GM12878 (cell line): Measurements from ENCODE around the gene VIPR2. TPM values are rescaled to one million over a fixed set of nuclear protein-coding genes. Genes with fewer than 3 reads are reported as not detected.

Source experiments
- ATAC-seq: fragments of 200-7000 bp; cut with Tn5 transposase; 3 replicates; pipeline ENCODE4 v1.9.1; 2020; ENCODE audit warnings: mild to moderate bottlenecking, moderate library complexity
- BruUV-seq: library from RNA; stranded (reverse); fragments of 400-500 nt; replicated peaks from 2 replicates; lab custom pipeline; 2021; lab: Mats Ljungman, UMichigan
- CTCF ChIA-PET: fragments of 300-600 bp; sonication (Branson Sonifier 250); formaldehyde crosslinking; extraction: SDS; loops from one replicate; lab custom pipeline; 2021; ENCODE audit warnings: inconsistent platforms; lab: Yijun Ruan, JAX
- POLR2A ChIA-PET: fragments of 350-600 bp; formaldehyde crosslinking; extraction: SDS; loops from one replicate; lab custom pipeline; 2021; ENCODE audit warnings: inconsistent platforms; lab: Charles Lee
- RAD21 ChIA-PET: fragments of 300-600 bp; sonication (Branson Sonifier 250); formaldehyde crosslinking; loops from one replicate; lab custom pipeline; 2023; ENCODE audit warnings: antibody characterized with exemption; ENCODE audit not compliant: unreplicated experiment; lab: Charles Lee
- SMC1A ChIA-PET: fragments of 300-600 bp; sonication (Branson Sonifier 250); formaldehyde crosslinking; loops from one replicate; lab custom pipeline; 2023; ENCODE audit not compliant: unreplicated experiment, uncharacterized antibody; lab: Charles Lee
- DNase-seq: peaks from one replicate; pipeline ENCODE4 v3.0.0-alpha.2; 2011; ENCODE audit warnings: low read depth, low spot score
- FAIRE-seq: peaks from 3 replicates; lab custom pipeline; 2011; peaks lifted over from hg19 to GRCh38; lab: Jason Lieb, UNC
- H2AFZ ChIP-seq: 2 replicates; pipeline ENCODE4 v1.6.0; 2011; ENCODE audit warnings: low read depth, low read length, control low read depth; ENCODE audit not compliant: control insufficient read depth
- H3K27ac ChIP-seq: 2 replicates; pipeline ENCODE4 v1.5.1; 2011; ENCODE audit warnings: control low read depth; ENCODE audit not compliant: control insufficient read depth, insufficient read depth
- H3K27me3 ChIP-seq, 2 experiments: replicated peaks in 1 of 2; 2 replicates each; pipeline versions ENCODE4 v1.6.0 to v1.6.1; 2011; ENCODE audit warnings: low read length in 1 of 2; ENCODE audit not compliant: control insufficient read depth in 2 of 2, insufficient read depth in 2 of 2
- H3K36me3 ChIP-seq, 2 experiments: 2 replicates each; pipeline ENCODE4 v1.5.1; 2011; ENCODE audit warnings: low read length in 1 of 2; ENCODE audit not compliant: control insufficient read depth in 2 of 2, insufficient read depth in 2 of 2
- H3K4me1 ChIP-seq: 2 replicates; pipeline ENCODE4 v1.6.1; 2011; ENCODE audit warnings: mild to moderate bottlenecking, low read length, moderate library complexity, mixed read lengths; ENCODE audit not compliant: control insufficient read depth, insufficient read depth
- H3K4me2 ChIP-seq: 2 replicates; pipeline ENCODE4 v1.6.0; 2011; ENCODE audit warnings: control low read depth; ENCODE audit not compliant: control insufficient read depth, insufficient read depth
- H3K4me3 ChIP-seq: fragments of 200-600 bp; sonication (generic); 2 replicates; pipeline ENCODE4 v1.5.1; 2016
- H3K79me2 ChIP-seq: 2 replicates; pipeline ENCODE4 v1.6.0; 2011; ENCODE audit warnings: low read length; ENCODE audit not compliant: control insufficient read depth, insufficient read depth
- H3K9ac ChIP-seq: 2 replicates; pipeline ENCODE4 v1.8.0; 2011; ENCODE audit warnings: low read length, control low read depth, mixed read lengths; ENCODE audit not compliant: control insufficient read depth, insufficient read depth
- H3K9me3 ChIP-seq: replicated peaks from 3 replicates; pipeline ENCODE4 v1.5.1; 2011; ENCODE audit warnings: mild to moderate bottlenecking, low read length; ENCODE audit not compliant: control insufficient read depth, insufficient read depth
- H4K20me1 ChIP-seq: 2 replicates; pipeline ENCODE4 v1.6.0; 2011; ENCODE audit not compliant: control insufficient read depth, insufficient read depth
- MEF2A ChIP-seq: IDR thresholded peaks from 2 replicates; pipeline ENCODE4 v1.6.1; 2011; ENCODE audit warnings: low read depth, mild to moderate bottlenecking, low read length, moderate library complexity; ENCODE audit not compliant: insufficient read depth
- MEF2B ChIP-seq: fragments of 450-650 bp; IDR thresholded peaks from 2 replicates; pipeline ENCODE4 v1.6.1; 2018; ENCODE audit warnings: mild to moderate bottlenecking, moderate library complexity; ENCODE audit not compliant: partially characterized antibody, poor library complexity, severe bottlenecking
- PKNOX1 ChIP-seq: fragments of 450-650 bp; IDR thresholded peaks from 2 replicates; pipeline ENCODE4 v1.6.1; 2016; ENCODE audit warnings: mild to moderate bottlenecking
- RB1 ChIP-seq: fragments of 450-650 bp; formaldehyde crosslinking; IDR thresholded peaks from 2 replicates; pipeline ENCODE4 v1.6.1; 2017; ENCODE audit warnings: mild to moderate bottlenecking, borderline replicate concordance
- RBBP5 ChIP-seq: fragments of 200-600 bp; sonication (generic); conservative IDR thresholded peaks from 2 replicates; pipeline ENCODE4 v1.6.1; 2016
- RUNX3 ChIP-seq: IDR thresholded peaks from 2 replicates; pipeline ENCODE4 v1.6.1; 2012; ENCODE audit warnings: low read length, inconsistent platforms
- SIN3A ChIP-seq: IDR thresholded peaks from 2 replicates; pipeline ENCODE4 v1.6.1; 2012; ENCODE audit warnings: low read depth, low read length, improper control_type of control experiment
- SP1 ChIP-seq: IDR thresholded peaks from one replicate; pipeline ENCODE4 v1.6.1; 2011; ENCODE audit warnings: low read depth, low read length
- YBX1 ChIP-seq: fragments of 450-650 bp; IDR thresholded peaks from 2 replicates; pipeline ENCODE4 v1.6.1; 2016; ENCODE audit warnings: antibody characterized with exemption
- ZNF687 ChIP-seq: fragments of 450-650 bp; IDR thresholded peaks from 2 replicates; pipeline ENCODE4 v1.6.1; 2017; ENCODE audit warnings: mild to moderate bottlenecking, moderate library complexity
- WGBS: methylation state at CpG from one replicate; pipeline ENCODE4 v1.1.6; 2016; ENCODE audit warnings: low lambda C conversion rate; ENCODE audit not compliant: insufficient replicate concordance, insufficient coverage; ENCODE audit errors: missing lambda C conversion rate; 5-methylcytosine and 5-hydroxymethylcytosine counted together
- in situ Hi-C: fragments of 300-500 bp; cut with MboI; formaldehyde crosslinking; loops from 9 replicates; pipeline ENCODE4 v1.14.3; 2018; ENCODE audit warnings: mixed read lengths
- intact Hi-C: fragments of 100-400 bp; cut with micrococcal nuclease; formaldehyde crosslinking; loops from one replicate; pipeline ENCODE4 v1.14.2; 2022; ENCODE audit not compliant: unreplicated experiment
- polyA plus RNA-seq, 11 experiments: library from polyadenylated mRNA; depleted of rRNA in 4 of 11; unstranded in 6 of 11; stranded (reverse) in 5 of 11; fragments of >200 nt; fragmentation: Nextera tagmentation in 4 of 11; fragmentation: Illumina TruSeq in 1 of 11; extraction: Ambion mirVana in 4 of 11; extraction: Trizol in 1 of 11; gene quantifications; 1 replicate in 1 of 11; 2 replicates in 10 of 11; pipeline versions ENCODE4 v1.2.1 to v1.2.3, GENCODE V29; 2011 to 2016; ENCODE audit warnings: inconsistent platforms in 2 of 11, missing spikeins in 2 of 11, low read depth in 1 of 11
- total RNA-seq, 4 experiments: library from RNA; depleted of rRNA in 3 of 4; stranded (reverse); fragments of >200 nt in 3 of 4; fragmentation: Illumina TruSeq in 1 of 4; extraction: Trizol in 1 of 4; gene quantifications; 2 replicates each; pipeline versions ENCODE4 v1.2.1 to v1.2.3, GENCODE V29; 2013 to 2021
- TF ChIP-seq, protein P1 (sequence below): fragments of 450-650 bp; IDR thresholded peaks from 2 replicates; pipeline ENCODE4 v1.6.1; 2017; ENCODE audit warnings: antibody characterized with exemption, mild to moderate bottlenecking, moderate library complexity

Gene VIPR2
- total and polyA plus RNA-seq, 10 of the 15 experiments (the other 5 are each of a cell fraction or from before 2014, with no cell fraction given): not detected

GRCh38 chr7:158996214-158997109, 148.2 kb downstream of the VIPR2 start (continued):
- TF ChIP-seq SIN3A (no peak), RBBP5 (no peak), RB1 (no peak), PKNOX1 (no peak), MEF2B (no peak), SP1 (no peak)

DNA sequence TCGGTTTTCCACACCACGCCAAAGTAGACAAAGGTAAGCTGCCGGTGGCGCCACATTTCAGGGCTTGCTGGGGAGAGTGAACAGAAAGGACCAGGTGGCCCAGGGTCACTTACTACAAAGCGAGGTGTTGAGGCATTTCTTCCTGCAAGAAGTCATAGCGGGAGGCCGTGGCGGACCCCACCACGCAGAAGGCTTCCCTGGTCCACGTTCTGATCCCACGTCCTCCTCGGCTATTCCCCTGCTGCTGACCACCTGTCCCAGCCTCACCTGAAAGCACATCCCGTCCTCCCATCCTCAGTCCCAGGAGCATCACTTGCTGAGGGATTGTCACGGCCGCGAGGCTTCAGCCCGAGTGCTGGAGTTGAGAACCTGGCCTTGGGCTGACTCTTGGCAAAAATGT, 149.2 kb downstream of the VIPR2 start:
- Histone ChIP-seq H3K27me3 (no peaks in the 10 kb centered on the region), H3K9ac (no peak overlapping the region), H3K27ac (no peak overlapping the region), H3K4me2 (no peak overlapping the region), H3K4me1 (no peaks in the 10 kb centered on the region), H2AFZ (no peak overlapping the region)
- ChIA-PET CTCF (no interaction called here), POLR2A (interaction anchor here (0.6 kb wide), 1 partner anchor 336 kb away, joined by 3 read pairs; no protein-coding TSS in a partner anchor), RAD21 (no interaction called here), SMC1A (no interaction called here)
- intact Hi-C loops (no loop called here), in situ Hi-C loops (no loop called here)
- no peak for ATAC-seq
- no peak for FAIRE-seq
- WGBS: 78% methylated on average over 17 of the region's 17 CpGs
- no peak for TF ChIP-seq ZNF687
- TF ChIP-seq, protein P1, sequence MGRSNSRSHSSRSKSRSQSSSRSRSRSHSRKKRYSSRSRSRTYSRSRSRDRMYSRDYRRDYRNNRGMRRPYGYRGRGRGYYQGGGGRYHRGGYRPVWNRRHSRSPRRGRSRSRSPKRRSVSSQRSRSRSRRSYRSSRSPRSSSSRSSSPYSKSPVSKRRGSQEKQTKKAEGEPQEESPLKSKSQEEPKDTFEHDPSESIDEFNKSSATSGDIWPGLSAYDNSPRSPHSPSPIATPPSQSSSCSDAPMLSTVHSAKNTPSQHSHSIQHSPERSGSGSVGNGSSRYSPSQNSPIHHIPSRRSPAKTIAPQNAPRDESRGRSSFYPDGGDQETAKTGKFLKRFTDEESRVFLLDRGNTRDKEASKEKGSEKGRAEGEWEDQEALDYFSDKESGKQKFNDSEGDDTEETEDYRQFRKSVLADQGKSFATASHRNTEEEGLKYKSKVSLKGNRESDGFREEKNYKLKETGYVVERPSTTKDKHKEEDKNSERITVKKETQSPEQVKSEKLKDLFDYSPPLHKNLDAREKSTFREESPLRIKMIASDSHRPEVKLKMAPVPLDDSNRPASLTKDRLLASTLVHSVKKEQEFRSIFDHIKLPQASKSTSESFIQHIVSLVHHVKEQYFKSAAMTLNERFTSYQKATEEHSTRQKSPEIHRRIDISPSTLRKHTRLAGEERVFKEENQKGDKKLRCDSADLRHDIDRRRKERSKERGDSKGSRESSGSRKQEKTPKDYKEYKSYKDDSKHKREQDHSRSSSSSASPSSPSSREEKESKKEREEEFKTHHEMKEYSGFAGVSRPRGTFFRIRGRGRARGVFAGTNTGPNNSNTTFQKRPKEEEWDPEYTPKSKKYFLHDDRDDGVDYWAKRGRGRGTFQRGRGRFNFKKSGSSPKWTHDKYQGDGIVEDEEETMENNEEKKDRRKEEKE: no peak
- TF ChIP-seq YBX1: no peak
- TF ChIP-seq MEF2A: no peak
- no peak for TF ChIP-seq RUNX3
- TF ChIP-seq, all 136 proteins: peak for 0
- DNase-seq: no peak
- no TSS peak for BruUV-seq
- Histone ChIP-seq H3K4me3 (no peak overlapping the region), H3K9me3 (no peaks in the 10 kb centered on the region; the same call in 2 of the 3 replicates), H3K36me3 (no peaks in the 10 kb centered on the region), H3K79me2 (no peaks in the 10 kb centered on the region), H4K20me1 (no peaks in the 10 kb centered on the region)
